Left kidney (tissue), 2 donors: ENCODE results near the gene LRMDA. TPM values are rescaled to one million over a fixed set of nuclear protein-coding genes. Genes with fewer than 3 reads are reported as not detected.

Experiments
- DNase-seq: peaks from one replicate; pipeline ENCODE4 v3.0.0-alpha.2; 2013
- polyA plus RNA-seq: library from polyadenylated mRNA; unstranded; fragments of 120-200 nt; gene quantifications from one replicate; pipeline ENCODE4 v1.2.1, GENCODE V29; 2013; ENCODE audit not compliant: insufficient read length

Gene LRMDA
- polyA plus RNA-seq, 1 donor, result 18.0 TPM

DNA sequence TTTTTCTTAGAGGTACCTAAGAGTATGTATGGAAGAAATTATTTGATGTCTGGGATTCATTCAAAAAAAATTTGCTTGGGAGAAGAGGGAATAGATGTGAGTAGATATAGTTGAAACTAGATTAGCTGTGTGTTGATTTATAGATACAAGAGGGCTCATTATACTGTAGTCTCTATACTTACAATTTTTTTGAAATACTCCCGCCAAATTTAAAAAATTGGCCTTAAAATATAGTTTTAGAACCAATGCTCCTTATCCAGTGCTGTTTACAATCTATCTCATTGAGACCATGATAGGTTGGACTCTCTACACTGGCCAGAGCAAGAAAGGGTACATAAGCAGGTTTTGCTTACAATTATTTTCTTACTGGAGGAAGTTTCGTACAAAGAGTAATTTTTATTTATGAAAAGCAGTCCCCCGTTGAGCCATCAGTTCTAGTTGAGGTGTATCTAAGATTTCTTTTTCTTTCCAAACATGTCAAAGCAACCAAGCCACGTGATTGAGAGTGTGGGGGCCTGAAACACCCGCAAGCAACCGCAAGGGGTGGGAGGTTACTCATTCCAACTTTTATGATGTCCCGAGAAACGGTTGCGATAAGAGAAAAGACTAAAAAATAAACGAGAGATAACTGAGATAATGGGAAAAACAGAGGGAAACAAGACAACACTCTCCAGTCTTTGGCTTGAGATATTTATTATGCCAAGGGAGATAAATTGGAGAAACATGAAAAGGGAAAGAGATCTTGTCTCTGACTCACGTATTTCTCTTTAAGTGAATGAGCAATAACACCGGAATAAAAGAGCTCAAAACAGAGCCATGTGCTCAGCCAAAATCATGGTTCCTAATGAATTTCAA, 729.2 kb downstream of the LRMDA start:
- no peak for DNase-seq

DNA sequence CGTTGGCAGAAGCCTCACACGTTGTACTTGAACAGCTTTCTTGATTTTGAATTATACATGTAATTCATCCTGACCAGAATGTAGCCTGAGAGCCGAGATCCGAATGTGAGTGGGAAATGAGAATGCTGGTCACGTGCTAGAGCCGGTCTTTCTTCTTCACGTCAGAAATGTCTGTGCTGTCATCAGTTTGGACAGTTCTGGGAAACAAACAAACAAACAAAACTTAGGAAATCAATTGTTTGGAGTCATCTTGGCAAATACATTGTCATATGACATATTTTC, 729.8 kb downstream of the LRMDA start:
- no peak for DNase-seq

DNA sequence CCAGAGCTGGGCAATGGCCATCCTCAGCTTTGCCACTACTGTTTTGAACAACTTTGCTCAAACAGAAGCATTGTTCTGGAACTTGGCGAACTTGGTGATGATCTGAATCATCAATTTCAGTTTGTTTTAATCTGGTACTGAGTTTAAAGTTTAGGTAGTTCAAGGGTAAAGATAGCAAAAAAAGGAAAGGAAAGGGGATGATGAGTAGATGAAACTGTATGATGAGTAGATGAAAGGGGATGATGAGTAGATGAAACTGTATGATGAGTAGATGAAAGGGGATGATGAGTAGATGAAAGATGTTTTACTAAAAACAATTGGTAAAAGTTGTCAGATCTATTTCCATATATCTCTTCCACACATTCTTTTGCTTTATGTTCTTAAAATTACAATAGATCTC, 737.0 kb downstream of the LRMDA start:
- no peak for DNase-seq

DNA sequence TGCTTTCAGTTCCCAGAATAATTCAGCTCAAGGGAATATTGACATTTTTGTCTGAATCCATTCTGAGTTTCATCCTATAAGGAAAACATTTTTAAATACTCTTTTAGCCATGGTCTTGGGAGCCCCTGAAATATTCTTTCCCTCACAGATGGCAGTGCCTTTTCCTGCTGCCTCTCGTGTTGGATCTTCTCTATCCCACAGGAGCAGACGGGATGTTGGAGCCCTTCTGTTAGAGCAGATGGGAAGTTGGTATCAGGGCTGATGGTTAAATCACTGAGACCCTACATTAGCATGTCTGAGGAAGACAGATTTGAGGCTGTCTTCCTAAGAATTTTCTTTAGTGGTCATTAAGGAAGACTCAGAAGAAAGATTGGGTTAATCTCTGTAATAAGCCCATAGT, 737.8 kb downstream of the LRMDA start:
- no peak for DNase-seq

DNA sequence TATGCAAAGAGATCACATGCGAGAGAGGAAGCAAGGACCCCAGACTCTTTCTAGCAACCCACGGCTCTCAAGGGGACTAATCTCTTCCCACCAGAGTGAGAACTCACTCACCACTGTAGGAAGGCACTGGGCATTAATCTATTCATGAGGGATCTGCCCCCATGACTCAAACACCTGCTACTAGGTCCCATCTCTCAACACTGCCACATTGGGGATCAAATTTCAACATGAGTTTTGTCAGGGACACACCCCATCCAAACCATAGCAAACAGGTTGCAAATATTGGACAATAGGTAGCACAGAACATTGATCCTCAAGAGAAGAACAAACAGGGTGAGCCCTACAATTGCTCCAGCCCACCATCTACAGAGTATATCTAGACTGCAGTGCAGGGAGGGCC, 740.6 kb downstream of the LRMDA start:
- no peak for DNase-seq

DNA sequence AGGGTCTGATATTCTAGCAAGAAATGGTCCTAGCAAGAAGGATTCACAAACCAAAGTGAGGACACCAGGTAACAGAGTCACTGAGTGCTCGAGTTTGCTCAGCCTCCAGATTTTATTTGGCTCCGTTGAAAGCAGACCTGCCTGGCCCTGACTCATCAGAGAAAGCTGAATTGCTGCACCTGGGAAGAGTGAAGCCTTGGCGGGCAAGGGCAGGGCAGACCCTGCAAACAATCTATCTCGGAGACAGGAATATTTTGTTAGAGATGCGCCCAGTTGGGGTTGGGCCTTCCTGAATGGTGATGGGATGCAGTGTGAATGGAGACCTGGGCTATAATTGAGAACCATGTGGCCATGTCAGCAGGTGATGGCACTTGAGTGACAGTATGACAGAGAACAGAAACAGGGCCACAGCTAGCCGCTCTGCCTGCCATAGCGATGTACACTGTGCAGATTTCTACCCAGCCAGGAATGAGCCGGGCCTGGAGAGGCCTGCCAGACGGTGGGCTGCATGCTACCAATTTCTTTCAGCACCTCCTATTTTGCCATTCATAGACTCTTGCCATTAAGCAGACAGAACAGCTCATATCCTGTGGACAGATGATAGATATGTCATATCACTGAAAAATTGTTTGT, 744.2 kb downstream of the LRMDA start:
- DNase-seq, result no peak

DNA sequence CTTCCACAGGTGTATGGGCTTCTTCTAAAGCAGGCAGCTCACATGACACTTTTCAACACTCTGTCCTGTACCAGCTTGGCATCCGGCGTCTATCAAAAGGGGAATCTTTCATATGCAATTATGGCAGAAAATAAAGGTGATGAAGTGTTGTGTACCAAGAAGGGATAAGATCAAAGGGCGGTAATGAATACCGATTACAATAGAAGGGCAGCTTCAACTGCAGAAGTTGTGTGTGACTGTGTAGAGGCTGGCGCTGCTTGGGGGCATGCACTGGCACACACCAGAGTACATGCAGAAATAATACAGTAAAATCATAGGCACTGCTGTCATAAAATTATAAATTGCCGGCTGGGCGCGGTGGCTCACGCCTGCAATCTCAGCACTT, 744.7 kb downstream of the LRMDA start:
- no peak for DNase-seq

DNA sequence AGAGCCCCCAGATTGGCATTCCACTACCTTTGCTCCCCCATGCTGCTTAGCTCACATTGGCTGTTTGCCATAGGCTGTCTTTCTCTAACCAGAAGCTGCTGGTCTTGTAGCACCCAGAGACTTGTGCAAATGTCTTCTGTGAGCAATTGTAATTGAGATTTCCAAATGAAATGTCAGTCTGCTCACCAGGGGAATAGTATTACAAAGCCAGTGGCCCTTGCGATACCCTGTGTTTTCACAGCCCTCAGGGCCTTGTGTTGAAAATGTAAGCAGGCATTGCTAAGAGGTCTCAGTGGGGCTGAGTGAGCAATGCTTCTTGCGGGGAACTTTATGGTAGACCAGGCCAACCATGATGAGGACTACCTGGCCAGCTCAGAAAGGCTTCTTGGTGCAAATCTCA, 746.5 kb downstream of the LRMDA start:
- DNase-seq, result no peak

DNA sequence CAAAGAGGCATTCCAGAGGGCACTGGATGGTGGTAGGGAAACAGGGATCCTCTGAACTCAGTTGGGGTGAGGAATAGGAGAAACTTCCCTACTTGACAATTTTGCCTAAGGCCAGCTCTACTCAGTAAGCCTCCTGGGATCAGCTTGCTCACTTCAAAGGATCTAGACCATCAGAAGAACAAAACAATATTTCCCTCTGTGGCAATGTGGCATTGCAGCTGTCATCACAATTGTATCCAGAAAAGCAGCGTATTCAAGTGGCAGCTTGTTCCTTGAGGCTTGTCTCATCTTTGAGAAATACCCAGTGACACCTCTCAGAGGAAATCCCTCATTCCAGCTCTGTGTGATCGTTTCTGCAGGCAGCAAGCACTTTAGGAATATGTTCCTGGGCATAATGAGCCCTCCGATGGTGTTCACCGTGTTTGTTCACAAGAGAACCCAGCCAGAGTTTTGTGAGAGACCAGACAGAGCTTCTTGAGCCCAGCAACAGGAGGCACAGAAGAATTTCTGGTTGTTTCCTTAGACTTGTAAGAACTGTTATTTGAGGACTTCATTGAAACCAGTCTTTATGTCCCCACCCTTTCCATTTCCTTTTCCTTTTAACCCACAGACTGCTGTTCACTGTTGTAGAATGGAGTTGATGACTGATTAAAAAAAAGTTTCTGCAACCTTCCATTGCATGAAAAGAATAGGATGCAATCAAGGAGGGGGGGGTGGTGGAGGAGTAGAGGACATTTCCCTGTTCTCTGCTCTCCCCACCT, 747.3 kb downstream of the LRMDA start:
- DNase-seq, result no peak

DNA sequence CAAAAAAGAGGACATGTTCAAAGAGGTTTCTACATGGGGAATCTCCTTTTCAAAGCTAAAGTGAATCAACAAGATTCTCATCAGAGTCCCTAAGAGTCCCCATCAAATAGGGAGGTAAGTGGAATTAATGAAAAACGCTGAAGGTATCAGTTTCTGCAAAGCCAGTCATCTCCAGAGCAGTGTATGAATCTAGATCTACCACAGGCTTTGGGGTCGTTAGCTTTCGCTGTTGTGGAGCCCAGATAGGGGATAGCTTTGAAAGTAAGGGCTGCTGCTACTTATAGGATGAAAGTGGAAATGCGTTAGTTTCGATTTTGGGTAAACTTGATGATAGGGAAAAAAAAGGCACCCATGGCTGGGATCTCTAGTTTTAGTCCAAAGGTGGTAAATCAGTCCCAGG, 748.4 kb downstream of the LRMDA start:
- DNase-seq, result no peak

DNA sequence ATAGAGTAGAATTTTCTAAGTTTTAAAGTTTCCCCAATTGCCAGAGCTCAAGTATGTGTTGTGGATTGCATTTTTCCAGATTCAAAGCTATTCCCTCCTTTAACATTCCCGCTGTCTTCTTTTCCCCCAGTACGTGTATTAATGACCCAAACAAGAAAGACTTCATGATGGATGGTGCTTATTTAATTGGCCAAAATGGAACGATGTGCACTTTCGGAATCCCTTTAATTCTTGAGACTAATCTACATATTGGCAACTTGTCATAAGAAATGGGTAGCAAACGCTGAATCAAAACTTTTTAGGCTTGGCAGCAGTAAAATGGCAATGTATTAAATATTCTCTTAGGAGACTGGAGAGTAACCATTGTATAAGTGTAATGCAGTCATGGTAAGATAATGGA, 753.2 kb downstream of the LRMDA start:
- no peak for DNase-seq

DNA sequence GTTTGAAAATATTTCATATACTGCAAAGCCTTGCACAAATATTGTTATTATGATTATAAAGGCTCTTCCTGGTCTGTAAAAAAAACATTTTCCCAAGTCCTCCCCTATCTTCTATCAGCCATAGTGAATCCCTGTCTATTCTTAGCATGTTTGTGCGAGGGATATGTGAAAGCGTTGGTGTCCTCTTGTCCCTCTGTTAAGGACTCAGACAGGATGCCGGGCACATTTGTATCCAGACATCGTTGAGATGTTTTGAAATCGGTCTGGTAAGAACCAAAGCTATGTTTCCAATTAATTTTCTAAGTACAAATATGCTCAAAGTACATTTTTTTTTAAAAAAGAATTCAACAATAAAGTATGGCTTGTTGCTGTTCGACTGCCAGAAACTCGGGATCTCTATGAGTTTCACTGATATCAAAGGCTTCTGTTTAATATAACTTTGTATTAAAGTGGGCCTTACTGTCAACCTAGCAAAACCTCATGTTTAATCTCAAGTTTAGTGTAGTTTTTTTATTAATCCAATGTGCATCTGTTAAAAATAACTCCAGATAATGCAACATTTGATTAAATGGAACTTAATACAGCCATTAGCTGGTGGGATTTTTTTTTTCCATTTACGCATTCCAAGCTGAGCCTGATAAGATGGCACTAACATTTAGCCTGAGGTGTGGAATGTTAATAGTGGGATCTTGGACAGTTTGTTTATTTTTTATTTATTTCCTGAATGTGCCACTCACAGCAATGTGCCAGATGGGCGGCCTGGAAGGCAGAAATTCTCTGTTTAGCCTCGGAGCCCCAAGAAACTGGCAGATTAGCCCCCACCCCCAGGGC, 754.3 kb downstream of the LRMDA start:
- no peak for DNase-seq

DNA sequence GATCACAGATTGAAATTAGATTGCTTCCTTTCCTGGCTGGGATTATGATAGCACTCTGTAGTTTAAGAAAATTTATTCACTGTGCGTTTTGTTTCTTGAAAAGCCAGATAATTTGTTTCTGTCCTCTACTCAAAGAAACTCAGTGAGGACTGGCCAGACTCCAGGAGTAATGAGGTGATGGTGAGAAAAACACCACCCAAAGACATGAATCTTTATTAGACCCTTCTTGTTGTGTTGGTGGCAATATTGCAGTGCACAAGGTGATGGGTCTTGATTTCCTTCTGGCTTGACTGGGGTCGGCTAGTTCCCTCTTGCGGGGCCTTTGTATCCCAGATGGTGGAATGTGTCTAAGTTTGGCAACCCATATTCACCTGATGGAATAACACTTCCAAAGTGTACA, 756.8 kb downstream of the LRMDA start:
- no peak for DNase-seq

DNA sequence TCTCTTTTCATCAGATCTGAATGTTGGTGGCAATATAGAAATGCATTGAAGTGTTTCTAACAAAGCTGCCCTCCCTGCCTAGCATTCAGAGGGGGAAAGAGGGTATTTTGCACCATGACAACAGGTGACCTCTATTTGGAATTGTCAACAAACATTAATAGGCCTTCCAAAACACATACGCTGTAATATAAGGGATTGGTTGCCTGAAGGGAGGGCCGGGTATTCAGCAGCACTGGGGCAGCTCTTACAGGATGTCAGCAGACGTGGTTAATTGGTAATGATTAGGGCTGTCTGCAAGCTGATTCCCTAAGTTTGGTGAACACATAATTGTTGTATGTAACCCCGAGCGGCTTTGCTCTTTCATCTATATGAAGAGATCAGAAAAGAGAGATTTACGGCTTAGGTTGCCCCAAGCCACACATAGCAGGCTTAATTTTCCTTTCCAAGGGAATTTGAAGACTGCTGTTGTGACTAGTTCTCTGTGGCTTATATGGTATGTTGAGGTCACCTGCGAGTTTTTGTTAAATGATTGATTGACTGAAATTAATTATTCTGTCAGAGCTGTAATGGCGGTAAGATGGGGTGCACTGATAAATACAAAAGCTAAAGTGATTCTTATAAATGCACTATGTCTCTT, 759.3 kb downstream of the LRMDA start:
- DNase-seq, result no peak

DNA sequence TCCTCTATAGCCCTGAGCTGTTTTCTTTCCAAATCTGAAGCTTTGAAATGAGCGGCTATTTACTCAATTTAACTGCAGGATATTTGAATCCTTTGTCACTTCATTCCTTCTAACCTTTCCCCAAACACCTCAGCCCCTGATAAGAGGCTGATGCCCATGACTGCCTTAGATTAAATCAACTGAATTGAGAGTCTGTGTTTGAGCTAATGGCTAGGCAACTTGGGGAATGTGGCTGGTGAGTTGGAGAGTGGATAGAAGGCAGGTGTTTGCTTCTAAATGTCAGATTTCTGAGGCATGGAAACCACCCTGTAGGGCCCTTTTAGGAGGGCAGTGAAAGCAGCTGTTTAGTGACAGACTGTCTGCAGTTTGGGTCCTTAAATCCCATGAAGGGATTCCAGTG, 759.9 kb downstream of the LRMDA start:
- no peak for DNase-seq

DNA sequence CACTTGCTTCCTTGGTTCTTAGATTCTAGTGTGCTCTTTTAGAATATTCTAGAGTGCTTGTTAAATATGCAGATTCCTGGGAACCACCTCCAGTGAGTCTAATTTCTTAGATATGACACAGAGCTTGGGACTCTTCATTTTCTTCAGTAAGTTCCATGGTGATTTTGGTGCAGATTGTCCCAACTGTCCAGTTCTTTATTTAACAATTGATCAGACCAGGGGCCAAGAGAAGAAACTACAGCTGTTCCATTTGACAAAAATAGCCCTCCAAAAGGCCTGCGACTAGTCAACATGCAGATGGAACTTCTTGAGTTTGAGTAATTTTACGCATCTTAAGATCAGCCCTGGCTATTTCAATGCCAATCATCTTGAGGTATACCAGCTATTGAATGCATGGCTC, 760.7 kb downstream of the LRMDA start:
- DNase-seq, result no peak

DNA sequence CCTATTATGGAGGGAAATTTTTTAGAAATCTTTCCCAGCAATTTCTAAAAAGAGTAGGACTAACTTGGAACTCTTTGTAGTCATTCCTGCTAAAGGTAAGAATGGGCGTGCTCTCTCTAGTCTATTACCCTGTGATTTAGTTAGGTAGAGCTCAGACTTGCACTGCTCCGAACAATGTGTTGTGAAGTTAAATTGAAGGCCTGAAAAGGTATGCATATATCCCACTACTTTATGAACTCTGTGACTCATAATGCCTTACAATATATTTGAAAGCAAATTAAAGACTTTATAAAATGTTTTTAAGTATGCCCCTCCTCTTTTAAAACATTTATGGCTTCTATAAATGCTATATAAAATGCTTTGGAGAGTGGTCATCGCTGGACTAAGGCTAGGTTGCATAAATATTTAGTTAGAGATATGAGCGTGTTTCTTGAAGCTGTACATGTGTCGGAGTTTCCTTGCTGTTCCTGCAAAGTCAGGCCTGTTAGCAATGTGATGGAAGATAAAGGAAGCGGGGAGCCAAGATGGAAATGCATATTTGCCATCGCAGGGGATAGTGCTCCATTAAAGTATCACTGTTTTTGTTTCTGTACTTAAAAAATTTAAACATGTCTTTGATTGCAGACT, 761.4 kb downstream of the LRMDA start:
- peak; percentile 36 for DNase-seq

DNA sequence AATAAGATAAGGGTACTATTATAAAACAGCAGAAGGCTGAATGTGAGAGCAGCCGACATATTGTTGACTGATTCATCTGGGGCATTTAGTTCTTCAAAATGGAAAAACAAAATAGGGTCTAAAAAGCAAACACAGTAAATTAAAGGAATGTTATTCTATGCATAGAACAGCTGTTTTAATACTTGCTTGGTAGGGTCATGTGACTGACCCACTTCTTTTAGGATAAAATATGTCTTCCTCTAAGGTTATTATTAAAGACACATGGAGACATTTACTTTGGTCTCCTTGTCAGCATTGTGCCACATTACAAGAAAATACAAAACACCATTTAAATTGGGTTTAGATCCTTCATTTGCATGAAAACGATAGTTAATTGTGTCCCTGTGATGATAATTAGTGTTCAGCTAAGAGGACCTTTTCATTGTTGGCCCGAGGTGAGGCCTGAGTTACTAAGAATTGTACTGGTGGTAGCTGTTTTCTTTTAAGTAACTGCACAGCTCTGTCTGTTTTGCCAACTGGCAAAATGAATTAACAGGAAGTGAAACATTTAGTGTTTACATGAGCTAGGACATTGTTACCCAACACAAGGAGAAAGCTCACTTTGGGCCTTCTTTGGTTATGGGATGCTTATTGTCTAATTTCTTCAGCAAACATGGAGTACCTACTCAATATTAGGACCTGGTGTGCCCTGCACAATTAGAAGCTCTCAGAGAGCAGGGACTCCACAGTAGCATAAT, 764.4 kb downstream of the LRMDA start:
- DNase-seq, result no peak

DNA sequence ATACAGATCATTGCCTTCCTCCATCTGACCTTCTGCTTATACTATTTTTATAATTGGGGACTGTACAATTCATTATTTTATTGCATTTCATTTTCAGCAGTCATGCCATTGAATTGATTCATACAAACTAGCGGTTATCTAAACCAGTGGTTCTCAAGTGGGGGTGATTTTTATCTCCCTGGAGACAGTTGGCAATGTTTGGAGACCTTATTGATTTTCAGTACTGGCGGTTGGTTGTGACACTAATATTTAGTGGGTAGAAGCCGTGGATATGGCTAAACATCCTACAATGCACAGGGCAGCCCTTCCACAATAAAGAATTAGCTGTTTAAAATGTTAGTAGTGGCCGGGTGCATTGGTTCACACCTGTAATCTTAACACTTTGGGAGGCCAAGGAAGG, 765.9 kb downstream of the LRMDA start:
- no peak for DNase-seq

DNA sequence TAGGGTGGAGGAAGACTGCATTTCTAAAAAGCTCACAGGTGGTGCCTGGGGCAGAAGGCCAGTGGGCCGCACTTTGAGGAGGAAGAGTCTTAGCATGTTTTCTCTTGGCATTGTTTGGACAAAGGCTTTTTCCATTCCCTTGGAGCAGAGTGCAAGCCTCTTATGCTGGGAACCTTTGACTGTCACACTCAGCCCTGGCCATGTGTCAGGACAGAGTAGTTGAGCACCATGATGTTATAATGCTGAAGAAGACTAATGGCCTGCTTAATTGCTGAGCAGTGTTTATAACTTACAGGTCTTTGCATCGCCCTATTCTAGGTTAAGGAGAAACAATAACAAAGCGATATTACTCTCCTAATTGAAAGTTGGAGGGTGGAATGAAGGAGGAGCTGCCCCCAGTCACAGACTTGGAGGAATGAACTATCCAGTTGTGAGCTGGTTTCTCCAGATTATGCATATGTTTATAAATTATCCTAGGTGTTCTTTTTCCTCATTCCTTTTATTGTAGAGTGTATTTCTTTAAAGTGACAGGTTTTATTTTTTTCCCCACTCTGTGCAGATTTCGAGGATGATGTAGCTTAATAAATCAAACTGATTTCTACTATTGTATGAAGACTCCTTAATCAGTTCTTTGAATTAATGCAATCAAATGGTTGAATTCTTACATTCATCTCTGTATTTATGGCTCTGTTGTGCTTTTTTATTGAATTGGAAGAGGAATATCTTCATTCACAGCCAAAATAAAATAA, 767.0 kb downstream of the LRMDA start:
- DNase-seq, result no peak
